ENCODE measurements around the gene TERC.
"Not testable (repeated sequence)": the region's sequence is repeated elsewhere in the genome, so short reads cannot be mapped to it uniquely, and the experiment has no call there.

The TERC gene

DNA sequence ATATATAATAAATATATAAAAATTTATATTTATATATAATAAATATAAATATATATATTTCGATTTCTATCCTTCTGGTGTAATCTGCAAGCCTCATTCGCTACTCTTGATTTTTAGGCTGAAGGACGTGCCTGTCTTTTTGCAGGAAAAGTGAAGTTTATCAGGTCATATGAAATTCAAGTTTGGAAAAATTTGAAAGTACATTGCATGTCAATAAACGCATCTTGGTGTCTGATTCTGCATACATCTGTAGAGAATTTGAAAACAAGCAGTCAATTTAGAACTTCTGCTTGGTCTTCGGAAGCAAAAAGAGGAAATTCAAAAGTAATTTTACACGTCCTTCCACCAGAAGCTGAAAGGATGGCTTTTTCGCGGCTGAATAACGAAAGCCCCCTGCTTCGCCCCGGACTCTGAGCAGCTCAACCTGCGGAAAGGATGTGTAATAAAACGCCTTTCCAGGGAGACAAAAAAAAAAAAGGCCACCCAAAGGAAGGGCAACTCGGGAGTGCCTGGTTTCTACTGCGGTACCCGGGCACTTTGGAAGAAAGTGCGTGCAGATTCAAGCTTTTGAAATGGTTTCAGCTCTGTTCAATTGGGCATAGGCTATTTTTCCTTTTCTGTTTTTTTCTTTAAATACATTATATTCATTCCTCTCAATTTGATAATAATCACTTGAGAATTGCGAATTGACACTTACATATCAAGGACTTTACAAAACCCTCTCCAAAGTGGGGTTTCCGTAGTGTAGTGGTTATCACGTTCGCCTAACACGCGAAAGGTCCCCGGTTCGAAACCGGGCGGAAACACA is 6.8 kb upstream of the TERC start:
- DNase-seq: peak; percentile 57 to 64

DNA sequence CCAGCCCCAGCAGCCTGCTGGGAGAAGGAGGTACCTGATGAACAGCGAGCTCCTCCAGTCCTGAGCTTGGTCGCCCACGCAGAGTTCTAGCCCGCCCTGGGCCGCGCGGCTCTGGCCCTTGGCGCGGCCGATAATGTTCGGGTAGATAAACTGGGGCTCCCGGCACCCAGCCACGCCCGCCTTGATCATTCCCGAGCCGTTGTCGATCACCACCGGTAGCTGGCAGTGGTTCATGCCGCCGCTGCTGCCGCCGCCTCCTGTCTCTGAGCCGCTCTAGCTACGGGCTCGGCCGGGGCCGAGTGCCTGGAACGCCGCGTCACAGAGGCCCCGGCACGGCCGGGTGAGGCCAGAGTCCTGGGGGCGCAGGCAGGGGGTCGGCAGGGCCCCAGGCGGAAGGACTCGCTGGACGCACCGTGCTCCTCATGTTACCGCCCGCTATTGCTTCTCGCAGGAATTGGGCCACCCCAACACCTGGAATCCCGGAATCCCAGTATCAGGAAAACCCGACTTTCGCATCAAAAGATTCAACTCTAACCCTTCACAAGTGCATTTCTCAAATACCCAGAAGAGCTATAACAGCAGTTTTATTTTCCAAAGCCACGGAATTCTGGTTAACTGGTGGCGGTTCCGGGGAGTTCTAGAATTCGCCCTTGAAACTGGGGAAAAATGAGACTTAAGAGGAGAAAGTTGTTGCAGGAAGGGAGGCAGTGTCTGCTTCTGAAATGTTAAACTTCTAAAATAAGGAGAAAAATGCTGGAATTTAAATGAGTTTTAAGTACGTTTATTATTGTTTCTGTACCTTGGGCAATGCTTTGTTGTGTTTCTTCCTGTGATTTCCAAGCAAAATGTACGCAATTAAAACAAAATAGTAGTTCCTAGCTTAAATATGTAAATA is 4.7 kb upstream of the TERC start, which contains the start of gene ACTRT3:
TSS of gene ACTRT3 (minus strand) at position 275 of the 895 bp plus-strand sequence. CDS start at position 234, 41 bp downstream.
- peak; percentile 70 to 74 for DNase-seq

DNA sequence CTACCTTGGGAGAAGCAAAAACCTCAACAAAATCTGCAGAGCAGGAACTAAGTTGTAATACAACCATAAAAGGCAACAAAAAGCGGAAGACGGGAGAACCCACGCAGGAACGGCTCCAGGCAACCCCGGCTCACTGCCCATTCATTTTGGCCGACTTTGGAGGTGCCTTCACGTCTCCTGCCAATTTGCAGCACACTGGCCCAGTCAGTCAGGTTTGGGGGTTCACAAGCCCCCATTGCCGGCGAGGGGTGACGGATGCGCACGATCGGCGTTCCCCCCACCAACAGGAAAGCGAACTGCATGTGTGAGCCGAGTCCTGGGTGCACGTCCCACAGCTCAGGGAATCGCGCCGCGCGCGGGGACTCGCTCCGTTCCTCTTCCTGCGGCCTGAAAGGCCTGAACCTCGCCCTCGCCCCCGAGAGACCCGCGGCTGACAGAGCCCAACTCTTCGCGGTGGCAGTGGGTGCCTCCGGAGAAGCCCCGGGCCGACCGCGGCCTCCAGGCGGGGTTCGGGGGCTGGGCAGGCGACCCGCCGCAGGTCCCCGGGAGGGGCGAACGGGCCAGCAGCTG is 463 bp downstream of the TERC start:
- peak; percentile 72 to 78 for DNase-seq

DNA sequence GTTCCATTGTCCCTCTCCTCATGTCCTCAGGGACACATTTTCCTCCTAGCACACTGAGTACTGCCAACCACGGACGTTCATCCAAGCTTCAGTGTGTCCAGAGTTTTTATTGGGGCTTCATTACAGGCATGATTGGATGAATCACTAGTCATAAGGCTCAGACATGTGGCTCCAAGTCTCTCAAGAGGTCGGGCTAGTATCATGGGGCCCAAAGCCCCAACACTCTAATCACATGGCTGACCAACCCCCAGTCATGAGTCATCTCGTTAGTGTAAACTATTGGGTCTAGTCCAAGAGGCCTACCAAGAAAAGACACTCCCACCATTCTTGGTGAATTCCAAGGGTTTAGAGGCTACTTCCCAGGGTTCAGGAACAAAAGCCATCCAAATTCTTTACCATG is 4.4 kb downstream of the TERC start:
- no peak for DNase-seq

DNA sequence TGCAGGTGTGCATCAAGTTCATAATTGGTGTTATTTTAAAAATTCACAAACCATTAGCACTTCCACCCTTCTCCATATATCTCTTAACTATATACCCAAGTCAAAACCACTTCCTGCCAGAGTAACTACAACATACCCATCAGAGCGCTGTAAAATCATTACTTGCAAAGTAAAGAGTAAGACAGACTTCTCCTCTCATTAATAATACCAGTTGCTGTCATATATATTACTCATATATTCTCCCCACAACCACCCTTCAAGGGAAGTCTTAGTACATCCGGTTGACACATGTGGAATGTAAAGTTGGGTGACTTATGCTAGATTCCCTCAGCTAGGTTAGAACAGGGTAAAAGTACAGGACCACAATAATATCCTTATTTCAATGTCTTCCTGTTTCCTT is 5.6 kb downstream of the TERC start:
- DNase-seq: no peak

DNA sequence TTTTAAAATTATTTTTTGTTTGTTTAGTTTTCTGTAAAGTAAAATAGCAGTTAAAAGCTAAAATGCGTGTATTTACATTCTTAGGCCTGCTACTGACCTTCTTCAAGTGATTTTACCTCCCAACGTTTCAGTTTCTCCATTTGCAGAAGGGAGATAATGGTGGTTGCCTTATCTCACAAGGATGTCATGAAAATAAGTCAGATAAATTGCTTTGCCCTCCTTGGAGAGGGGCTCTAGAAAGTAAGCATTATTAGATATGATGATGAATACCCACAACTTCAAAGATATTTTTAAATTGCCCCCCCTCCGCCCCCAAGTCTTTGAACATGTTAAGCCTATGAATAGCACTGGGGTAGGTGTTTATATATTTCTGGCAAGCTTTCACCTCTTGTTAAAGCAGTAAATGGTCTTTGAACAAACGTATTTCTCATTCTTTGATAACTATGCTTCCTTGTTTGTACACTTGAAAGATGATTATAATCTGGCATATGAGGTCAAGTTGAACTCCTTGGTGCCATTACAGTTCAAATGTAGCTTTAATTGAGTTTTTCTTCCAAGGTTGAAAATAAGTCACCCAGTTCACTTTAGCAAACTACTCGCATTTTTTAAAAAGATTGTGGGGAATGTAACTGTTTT is 6.4 kb downstream of the TERC start:
- no peak for DNase-seq

DNA sequence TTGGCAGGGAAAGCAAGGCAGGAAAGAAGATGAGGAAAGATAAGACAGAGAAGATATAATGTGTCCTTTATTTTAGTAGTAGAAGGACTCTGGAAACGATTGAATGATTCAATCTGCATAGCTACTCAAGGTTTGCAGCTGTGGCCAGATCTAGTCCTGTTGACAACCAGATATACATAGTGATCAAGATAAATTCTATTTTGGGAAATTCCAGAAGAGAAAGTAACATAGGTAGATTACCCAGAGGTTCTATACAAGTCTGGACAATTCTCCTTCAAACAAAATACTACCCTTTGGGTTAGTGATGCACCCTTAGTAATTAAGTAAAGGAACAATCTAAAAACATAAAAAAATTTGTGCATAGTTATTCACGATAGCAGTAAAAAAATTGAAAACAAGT is 9.4 kb downstream of the TERC start:
- no peak for DNase-seq

DNA sequence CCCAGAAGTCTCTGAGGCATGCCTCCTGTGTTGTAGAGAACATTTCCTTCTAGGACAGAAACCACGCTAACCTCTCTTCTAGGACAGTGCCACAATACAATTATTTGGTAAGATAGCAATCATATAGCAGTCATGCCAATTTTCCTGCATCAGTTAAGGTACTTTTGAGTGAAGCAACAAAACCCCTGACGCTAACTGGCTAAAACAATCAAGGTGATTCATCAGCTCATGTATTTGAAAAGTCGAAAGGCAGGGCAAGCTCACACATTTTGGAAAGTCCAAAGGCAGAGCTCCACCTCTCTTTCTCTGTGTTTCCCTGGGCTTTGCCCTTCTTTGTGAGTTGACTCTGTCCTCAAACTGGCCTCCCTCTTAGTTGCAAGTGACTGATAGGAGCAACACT is 10.1 kb downstream of the TERC start:
- no peak for DNase-seq

DNA sequence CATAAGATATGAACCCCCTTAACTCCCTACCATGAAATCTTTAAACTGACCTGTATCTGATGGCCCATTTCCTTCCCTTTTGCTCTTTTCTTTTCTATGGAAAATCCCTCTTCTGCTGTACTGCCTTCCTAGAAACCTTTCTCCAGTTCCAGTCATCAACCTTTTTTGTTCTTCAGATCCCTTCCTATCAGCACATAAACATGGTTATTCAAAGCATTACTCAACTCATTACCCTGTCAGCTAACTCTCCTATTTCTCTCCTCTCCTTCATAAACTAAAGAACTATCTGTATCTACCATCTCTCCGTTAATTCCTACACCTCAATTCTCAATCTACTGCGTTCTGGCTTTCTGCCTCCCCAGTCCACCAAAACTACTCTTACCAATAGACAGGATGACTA is 13.0 kb downstream of the TERC start:
- DNase-seq: no peak

DNA sequence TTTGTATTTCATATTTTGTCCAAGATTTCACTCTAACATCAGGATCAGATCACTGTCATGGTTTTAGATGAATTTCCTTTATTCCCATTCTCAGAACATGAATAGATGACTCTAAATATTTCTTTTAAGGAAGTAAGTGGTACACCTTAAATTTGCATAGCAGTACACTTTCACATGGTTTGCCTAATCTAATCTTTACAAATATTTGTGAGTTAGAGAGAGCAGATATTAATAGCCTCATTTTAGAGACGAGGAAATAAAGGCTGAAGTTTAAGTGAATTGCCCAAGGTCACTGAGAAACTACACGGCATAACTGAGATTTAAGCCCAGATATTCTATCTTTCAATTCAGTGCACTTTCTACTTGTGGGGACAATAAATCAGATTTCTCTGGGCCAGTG is 14.2 kb downstream of the TERC start:
- DNase-seq: no peak

DNA sequence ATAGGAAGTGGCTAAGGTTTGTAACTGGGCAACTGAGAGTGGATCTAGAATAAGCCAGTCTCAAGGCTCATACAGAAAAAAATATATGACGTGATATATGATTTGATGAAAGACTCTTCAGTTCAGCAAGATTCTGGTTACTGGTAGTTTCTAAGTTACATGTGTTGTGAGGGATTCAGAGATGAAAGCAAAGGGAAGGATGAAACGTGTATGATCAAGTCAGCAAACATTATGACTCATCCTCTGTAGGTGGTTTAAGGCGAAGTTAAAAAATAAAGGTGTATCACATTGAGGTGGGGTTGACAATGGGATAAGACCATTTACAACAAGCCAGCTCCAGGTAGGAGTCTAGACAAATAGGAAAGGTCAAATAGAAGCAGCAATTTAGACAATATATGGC is 16.2 kb downstream of the TERC start:
- no peak for DNase-seq

DNA sequence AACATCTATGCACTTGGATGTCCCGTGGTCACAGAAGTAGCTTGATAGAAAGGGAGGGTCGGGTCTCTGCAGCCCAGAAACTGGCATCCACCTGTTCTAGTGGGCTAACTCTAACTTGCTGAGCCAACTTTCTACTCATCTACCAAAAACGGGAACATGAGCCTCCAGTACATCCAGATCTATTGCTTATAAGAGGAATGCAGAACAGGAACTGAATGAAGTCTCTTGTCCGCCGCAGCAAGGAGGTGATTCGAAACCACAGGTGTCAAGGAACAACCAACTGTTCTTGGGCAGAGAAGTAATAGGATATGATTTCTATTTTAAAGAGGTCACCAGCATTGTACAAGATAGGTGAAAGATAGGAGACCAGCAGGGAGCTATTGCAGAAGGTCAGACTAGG is 17.9 kb downstream of the TERC start:
- DNase-seq: no peak

DNA sequence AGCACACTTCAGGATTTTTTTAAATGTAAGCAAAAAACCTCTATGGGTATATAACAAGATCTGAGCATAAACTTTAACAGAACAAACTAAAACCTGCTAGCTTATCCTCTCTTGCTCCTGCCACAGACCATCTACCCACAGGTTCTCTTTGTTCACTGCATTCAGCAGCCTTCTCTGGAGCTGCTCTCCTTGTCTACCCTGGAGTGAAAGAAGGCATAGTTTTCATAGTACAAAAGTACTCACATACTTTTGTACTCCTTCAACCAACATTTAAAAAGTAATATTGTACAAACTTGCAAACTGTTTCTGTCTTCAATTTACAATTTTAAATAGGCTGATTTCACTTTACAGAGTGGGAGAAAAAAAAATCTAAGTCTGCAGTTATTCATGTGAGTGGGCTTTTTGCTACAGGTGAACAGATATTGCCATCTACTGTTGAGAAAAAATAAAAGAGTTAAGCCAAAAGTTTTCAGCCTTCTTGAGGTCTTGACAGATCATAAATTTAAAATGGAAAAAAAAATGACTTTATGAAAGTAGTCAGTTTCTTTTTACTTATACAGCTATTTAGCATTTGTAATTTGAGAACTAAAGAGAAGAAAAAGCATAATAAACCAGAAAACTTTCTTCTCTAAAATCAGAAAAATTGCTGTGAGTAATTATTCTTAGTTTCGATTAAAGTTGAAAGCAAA is 20.4 kb downstream of the TERC start:
- no peak for DNase-seq

DNA sequence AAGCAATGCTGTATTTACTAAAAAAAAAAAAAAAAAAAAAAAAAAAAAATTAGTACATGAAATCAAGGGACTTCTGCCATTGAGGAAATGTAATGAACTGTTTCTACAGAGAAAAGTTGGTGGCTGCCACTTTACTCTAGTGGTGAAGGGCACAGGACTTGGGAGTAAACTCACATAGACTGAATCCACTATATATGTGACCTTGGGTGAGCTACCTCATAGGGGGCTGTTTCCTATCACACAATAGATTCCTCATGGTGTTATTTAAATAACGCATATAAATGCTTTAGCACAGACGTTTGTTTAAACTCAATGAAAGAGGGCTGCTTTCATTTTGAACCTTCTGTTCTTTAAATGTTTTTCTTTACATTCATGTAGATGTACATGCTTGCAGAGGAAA is 25.8 kb downstream of the TERC start:
- no peak for DNase-seq

DNA sequence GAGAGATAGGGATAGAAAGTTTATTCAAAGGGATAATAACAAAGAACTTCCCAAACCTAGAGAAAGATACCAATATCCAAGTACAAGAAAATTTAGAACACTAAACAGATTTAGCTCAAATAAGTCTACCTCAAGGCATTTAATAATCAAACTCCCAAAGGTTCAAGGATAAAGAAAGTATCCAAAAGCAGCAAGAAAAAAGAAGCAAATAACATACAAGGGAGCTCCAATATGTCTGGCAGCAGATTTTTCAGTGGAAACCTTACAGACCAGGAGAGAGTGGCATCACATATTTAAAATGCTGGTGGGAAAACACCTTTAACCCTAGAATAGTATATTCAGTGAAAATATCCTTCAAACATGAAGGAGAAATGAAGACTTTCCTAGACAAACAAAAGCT is 33.0 kb downstream of the TERC start:
- DNase-seq: not testable (repeated sequence)

DNA sequence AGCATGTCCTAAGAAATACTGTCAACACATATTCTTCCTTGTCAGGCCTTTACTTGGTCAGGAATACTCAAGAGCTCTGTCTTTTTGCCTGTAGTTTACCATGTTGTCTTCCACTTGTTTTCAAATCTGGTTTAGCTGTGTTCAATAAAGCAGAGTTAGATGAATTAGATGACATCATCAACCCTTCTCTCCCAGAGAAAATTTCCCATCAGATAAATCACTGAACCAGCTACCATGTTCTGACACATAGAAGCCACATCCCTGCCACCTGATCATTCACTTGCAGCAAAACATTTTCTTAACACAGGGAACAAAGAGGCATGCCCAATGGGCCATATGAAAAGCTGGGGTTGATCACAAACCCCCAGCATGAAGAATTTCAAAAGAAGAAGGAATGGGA is 42.1 kb downstream of the TERC start:
- DNase-seq: no peak

DNA sequence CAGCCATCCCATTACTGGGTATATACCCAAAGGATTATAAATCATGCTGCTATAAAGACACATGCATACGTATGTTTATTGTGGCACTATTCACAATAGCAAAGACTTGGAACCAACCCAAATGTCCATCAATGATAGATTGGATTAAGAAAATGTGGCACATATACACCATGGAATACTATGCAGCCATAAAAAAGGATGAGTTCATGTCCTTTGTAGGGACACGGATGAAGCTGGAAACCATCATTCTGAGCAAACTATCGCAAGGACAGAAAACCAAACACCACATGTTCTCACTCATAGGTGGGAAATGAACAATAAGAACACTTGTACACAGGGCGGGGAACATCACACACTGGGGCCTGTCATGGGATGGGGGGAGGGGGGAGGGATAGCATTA is 46.4 kb downstream of the TERC start:
- DNase-seq: not testable (repeated sequence)

All from activated CD4-positive, alpha-beta T cell treated with anti-CD3 and anti-CD28 coated beads, Interleukin-2, amount 50 U/mL, for 48 hours (primary cell).